ENCODE data around the gene UBAC1.

UBAC1 gene, protein sequence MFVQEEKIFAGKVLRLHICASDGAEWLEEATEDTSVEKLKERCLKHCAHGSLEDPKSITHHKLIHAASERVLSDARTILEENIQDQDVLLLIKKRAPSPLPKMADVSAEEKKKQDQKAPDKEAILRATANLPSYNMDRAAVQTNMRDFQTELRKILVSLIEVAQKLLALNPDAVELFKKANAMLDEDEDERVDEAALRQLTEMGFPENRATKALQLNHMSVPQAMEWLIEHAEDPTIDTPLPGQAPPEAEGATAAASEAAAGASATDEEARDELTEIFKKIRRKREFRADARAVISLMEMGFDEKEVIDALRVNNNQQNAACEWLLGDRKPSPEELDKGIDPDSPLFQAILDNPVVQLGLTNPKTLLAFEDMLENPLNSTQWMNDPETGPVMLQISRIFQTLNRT

GRCh38 chr9:135961277-135961715 lies at the start of gene UBAC1:
Gene UBAC1 (minus strand): TSS chr9:135961373. CDS start chr9:135961162, 211 bp downstream.
- peak; percentile 99 for DNase-seq (ENCODE audit: low spot score)
- POLR2A ChIA-PET (ENCODE audit: low non-redundant PET): interaction anchor here (0.6 kb wide), 1 partner anchor 71 kb away, joined by 3 read pairs; no protein-coding TSS in a partner anchor
- CTCF ChIA-PET: interaction anchor here (0.5 to 1.0 kb wide), 4 partner anchors 75 to 161 kb away, joined by 3 to 4 read pairs (median 4); no protein-coding TSS in a partner anchor

GRCh38 chr9:136010615-136011361 lies 49.6 kb upstream of the UBAC1 start:
- CTCF ChIA-PET: no interaction called here
- DNase-seq (ENCODE audit: low spot score): no peak
- no peak overlapping the region for H3K27ac ChIP-seq
- POLR2A ChIA-PET (ENCODE audit: low non-redundant PET): no interaction called here
- TF ChIP-seq, protein P1, sequence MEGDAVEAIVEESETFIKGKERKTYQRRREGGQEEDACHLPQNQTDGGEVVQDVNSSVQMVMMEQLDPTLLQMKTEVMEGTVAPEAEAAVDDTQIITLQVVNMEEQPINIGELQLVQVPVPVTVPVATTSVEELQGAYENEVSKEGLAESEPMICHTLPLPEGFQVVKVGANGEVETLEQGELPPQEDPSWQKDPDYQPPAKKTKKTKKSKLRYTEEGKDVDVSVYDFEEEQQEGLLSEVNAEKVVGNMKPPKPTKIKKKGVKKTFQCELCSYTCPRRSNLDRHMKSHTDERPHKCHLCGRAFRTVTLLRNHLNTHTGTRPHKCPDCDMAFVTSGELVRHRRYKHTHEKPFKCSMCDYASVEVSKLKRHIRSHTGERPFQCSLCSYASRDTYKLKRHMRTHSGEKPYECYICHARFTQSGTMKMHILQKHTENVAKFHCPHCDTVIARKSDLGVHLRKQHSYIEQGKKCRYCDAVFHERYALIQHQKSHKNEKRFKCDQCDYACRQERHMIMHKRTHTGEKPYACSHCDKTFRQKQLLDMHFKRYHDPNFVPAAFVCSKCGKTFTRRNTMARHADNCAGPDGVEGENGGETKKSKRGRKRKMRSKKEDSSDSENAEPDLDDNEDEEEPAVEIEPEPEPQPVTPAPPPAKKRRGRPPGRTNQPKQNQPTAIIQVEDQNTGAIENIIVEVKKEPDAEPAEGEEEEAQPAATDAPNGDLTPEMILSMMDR (conservative IDR thresholded peaks at IDR 0.05; ENCODE audit: low read depth): no peak

More at GRCh38 chr9:135961277-135961715, at the start of gene UBAC1:
- peak within 1 kb of the TSS; percentile 90 for H3K27ac ChIP-seq
- TF ChIP-seq, protein P1 (conservative IDR thresholded peaks at IDR 0.05; ENCODE audit: low read depth): no peak; the same call in 1 of the 2 replicates

DNA sequence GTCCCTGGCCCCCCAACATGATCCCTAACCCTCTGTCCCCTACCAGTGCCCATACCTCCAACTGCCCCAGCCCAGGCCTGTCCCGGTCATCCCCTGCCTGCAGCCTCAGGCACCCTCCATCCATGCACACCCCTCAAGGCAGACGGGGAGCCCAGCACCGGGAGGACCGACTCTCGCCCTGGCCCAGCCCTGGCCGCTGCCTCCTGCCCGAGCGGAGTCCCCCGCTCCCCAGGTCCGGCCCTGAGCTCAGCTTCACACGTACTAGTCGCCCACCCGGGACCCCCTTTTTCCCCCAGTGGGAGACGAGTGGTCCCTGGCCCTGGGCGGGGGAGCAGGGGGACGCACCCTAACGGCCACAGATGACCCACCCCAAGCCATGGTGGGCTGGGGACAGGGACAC lies 49.0 kb upstream of the UBAC1 start:
- no peak for DNase-seq (ENCODE audit: low spot score)
- TF ChIP-seq, protein P1 (conservative IDR thresholded peaks at IDR 0.05; ENCODE audit: low read depth): no peak
- ChIA-PET CTCF (no interaction called here), POLR2A (ENCODE audit: low non-redundant PET) (no interaction called here)
- 0 out of 2 replicates have a peak overlapping the region, but pooled peaks have one; percentile 25 for H3K27ac ChIP-seq

DNA sequence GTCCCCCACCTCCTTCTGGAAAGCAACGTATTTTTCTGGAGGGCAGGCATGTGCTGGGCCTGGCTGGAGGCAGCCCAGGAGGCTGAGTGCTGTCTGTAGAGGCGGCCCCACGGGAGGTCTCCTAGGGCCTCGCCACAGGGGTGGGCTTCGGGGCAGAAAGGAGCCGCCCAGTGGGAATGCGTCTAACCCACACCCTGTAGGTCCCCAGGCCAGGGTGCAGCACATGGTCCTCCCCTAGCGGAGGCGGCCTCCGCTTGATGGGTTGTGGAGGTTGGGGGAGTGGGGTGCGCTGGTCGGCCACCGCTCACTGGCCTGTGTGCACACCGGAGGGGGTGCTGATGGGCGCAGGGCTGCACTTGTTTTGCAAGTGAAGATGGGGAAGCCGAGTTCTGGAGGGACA lies 48.3 kb upstream of the UBAC1 start:
- POLR2A ChIA-PET (ENCODE audit: low non-redundant PET): no interaction called here
- CTCF ChIA-PET: interaction anchor here (0.9 kb wide), 1 partner anchor 18 kb away, joined by 4 read pairs; no protein-coding TSS in a partner anchor
- DNase-seq (ENCODE audit: low spot score): no peak
- H3K27ac ChIP-seq: peak overlapping the region; percentile 25
- TF ChIP-seq, protein P1 (conservative IDR thresholded peaks at IDR 0.05; ENCODE audit: low read depth): no peak

DNA sequence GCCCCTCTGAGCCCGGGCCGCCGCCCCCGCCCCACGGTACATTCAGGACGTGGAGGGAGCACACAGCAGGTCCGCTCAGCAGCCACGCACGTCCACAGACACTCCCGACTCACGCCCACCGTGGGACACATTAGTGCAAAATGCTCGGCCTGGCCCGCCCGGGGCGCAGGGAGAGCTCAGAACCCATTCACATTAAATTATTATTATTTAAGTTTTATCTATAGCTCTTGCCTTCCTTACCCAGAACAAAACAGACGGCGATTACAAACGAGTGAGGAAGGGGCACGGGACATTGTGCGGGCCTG lies 47.5 kb upstream of the UBAC1 start:
- TF ChIP-seq, protein P1 (conservative IDR thresholded peaks at IDR 0.05; ENCODE audit: low read depth): no peak
- H3K27ac ChIP-seq: peak overlapping the region; percentile 25
- POLR2A ChIA-PET (ENCODE audit: low non-redundant PET): no interaction called here
- CTCF ChIA-PET: interaction anchor here (0.6 to 0.9 kb wide), 3 partner anchors 18 to 193 kb away, joined by 3 to 4 read pairs (median 4); no protein-coding TSS in a partner anchor
- DNase-seq (ENCODE audit: low spot score): no peak

DNA sequence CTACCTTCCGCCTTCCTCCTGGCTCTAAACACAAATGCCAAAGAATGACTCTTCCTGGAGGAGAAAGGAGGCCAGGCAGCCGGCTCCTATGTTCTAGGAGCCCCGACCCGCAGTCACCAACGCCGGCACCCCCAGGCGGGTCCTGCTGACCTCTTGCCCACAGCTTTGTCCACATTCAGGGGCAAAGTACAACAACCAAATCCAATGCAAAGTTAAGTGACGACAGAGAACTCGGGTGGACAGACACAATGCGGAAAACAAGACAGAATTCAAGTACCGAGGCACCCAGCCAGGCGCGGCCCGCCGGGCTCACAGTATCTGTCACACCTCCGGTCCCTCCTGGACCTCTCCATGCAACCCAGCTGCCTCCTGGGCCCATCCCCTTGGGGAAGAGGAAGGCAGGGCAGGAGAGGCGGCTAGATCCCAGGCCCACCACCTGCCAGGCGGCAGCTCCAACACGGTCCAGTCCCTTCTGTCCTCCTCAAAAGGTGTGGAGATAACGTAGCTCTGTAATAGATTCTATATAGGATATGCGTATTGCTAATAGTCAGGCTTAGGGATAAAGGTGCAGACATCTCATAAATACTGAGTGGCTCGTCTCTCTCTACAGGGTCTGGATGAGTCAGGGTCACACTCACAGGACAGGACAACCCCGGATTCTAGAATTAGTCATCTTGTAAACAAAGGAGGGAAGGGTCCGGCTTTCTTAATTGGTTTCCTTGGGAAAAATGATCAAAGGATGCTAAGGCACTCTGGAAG lies 46.9 kb upstream of the UBAC1 start:
- TF ChIP-seq, protein P1 (conservative IDR thresholded peaks at IDR 0.05; ENCODE audit: low read depth): no peak
- ChIA-PET CTCF (interaction anchor here (0.6 kb wide), 1 partner anchor 18 kb away, joined by 3 read pairs; no protein-coding TSS in a partner anchor), POLR2A (ENCODE audit: low non-redundant PET) (no interaction called here)
- H3K27ac ChIP-seq: peak overlapping the region; percentile 25
- DNase-seq (ENCODE audit: low spot score): peak; percentile 76

Measured in RWPE1 (cell line).